Ovary (tissue), 3 donors: ENCODE results near the gene ZNF891.

ENCODE experiments used
- CTCF ChIP-seq, 3 donors: fragments of 450-650 bp in 2 of 3; fragments of 200-600 bp in 1 of 3; IDR thresholded peaks; one replicate each; pipeline versions ENCODE4 v1.5.1 to v1.8.0; 2016 to 2022; ENCODE audit warnings: antibody characterized with exemption in 3 of 3, mild to moderate bottlenecking in 1 of 3
- EP300 ChIP-seq: sonication (generic); formaldehyde crosslinking; IDR thresholded peaks from one replicate; pipeline ENCODE4 v1.6.1; 2017; ENCODE audit warnings: antibody characterized with exemption
- POLR2A ChIP-seq: fragments of 450-650 bp; IDR thresholded peaks from one replicate; pipeline ENCODE4 v1.6.1; 2017; ENCODE audit warnings: antibody characterized with exemption, mild to moderate bottlenecking, moderate library complexity
- donor health status: DM: no; HTN: no; CAD: no.

GRCh38 chr12:133081159-133081780 lies 48.8 kb downstream of the ZNF891 start:
- TF ChIP-seq CTCF (IDR thresholded peaks at IDR 0.05) (no peak), POLR2A (no peak), EP300 (no peak)
